Liver (tissue), 9 donors: ENCODE results near the gene ZCCHC8. TPM values are rescaled to one million over a fixed set of nuclear protein-coding genes. Genes with fewer than 3 reads are reported as not detected.

ENCODE experiments used
- DNase-seq: peaks from one replicate; pipeline ENCODE4 v3.0.0-alpha.2; 2017; ENCODE audit warnings: low spot score
- H3K27ac ChIP-seq, 2 donors: one replicate each; pipeline ENCODE4 v1.7.0; 2013; ENCODE audit warnings: inconsistent platforms in 2 of 2, low read length in 2 of 2, control low read depth in 1 of 2, low read depth in 1 of 2, mild to moderate bottlenecking in 1 of 2
- H3K27me3 ChIP-seq, 4 donors: one replicate each; pipeline versions ENCODE4 v1.6.1 to v1.7.0; 2013; ENCODE audit warnings: low read length in 3 of 4, inconsistent platforms in 1 of 4, mild to moderate bottlenecking in 1 of 4, moderate library complexity in 1 of 4; ENCODE audit not compliant: control insufficient read depth in 4 of 4, insufficient read depth in 4 of 4
- H3K36me3 ChIP-seq, 4 donors: one replicate each; pipeline versions ENCODE4 v1.6.1 to v1.7.0; 2013; ENCODE audit warnings: low read length in 3 of 4, mild to moderate bottlenecking in 3 of 4, low read depth in 1 of 4, moderate library complexity in 1 of 4; ENCODE audit not compliant: control insufficient read depth in 4 of 4, insufficient read depth in 3 of 4
- H3K4me1 ChIP-seq, 4 donors: one replicate each; pipeline versions ENCODE4 v1.6.1 to v1.7.0; 2013; ENCODE audit warnings: low read length in 3 of 4, mild to moderate bottlenecking in 3 of 4, moderate library complexity in 1 of 4; ENCODE audit not compliant: control insufficient read depth in 4 of 4, insufficient read depth in 4 of 4
- H3K4me3 ChIP-seq, 3 donors: one replicate each; pipeline versions ENCODE4 v1.6.1 to v1.7.0; 2013; ENCODE audit warnings: low read length in 3 of 3, control low read depth in 1 of 3, low read depth in 1 of 3, mild to moderate bottlenecking in 1 of 3
- H3K9ac ChIP-seq, 2 donors: one replicate each; pipeline ENCODE4 v1.7.0; 2013; ENCODE audit warnings: low read length in 2 of 2, mild to moderate bottlenecking in 2 of 2, moderate library complexity in 2 of 2, control low read depth in 1 of 2, low read depth in 1 of 2
- H3K9me3 ChIP-seq, 4 donors: one replicate each; pipeline versions ENCODE4 v1.6.1 to v1.7.0; 2013; ENCODE audit warnings: low read length in 3 of 4; ENCODE audit not compliant: control insufficient read depth in 4 of 4
- ATF3 ChIP-seq: IDR thresholded peaks from 2 replicates; pipeline ENCODE4 v1.6.1; 2016; ENCODE audit warnings: antibody characterized with exemption
- CTCF ChIP-seq: fragments of 150-350 bp; IDR thresholded peaks from 2 replicates; pipeline ENCODE4 v1.5.1; 2017; ENCODE audit warnings: improper control_type of control experiment, low read depth, low read length; ENCODE audit not compliant: missing input control
- EGR1 ChIP-seq, 2 donors: IDR thresholded peaks; 2 replicates each; pipeline ENCODE4 v1.6.1; 2016 to 2018; ENCODE audit warnings: antibody characterized with exemption in 2 of 2, low read depth in 2 of 2
- FOXA1 ChIP-seq: IDR thresholded peaks from 2 replicates; pipeline ENCODE4 v1.6.1; 2016; ENCODE audit warnings: antibody characterized with exemption
- GABPA ChIP-seq, 2 donors: IDR thresholded peaks in 1 of 2; conservative IDR thresholded peaks in 1 of 2; 2 replicates each; pipeline ENCODE4 v1.6.1; 2016; ENCODE audit warnings: antibody characterized with exemption in 2 of 2, mild to moderate bottlenecking in 1 of 2, moderate library complexity in 1 of 2
- HNF4A ChIP-seq, 2 donors: conservative IDR thresholded peaks; 2 replicates each; pipeline ENCODE4 v1.6.1; 2016; ENCODE audit warnings: antibody characterized with exemption in 2 of 2, mild to moderate bottlenecking in 2 of 2
- HNF4G ChIP-seq: IDR thresholded peaks from 2 replicates; pipeline ENCODE4 v1.6.1; 2016; ENCODE audit warnings: antibody characterized with exemption
- JUND ChIP-seq, 2 donors: IDR thresholded peaks; 2 replicates each; pipeline ENCODE4 v1.6.1; 2016; ENCODE audit warnings: antibody characterized with exemption in 2 of 2
- MAX ChIP-seq: IDR thresholded peaks from 2 replicates; pipeline ENCODE4 v1.6.1; 2016; ENCODE audit warnings: antibody characterized with exemption
- NR2F2 ChIP-seq: IDR thresholded peaks from 2 replicates; pipeline ENCODE4 v1.6.1; 2016; ENCODE audit warnings: antibody characterized with exemption
- RAD21 ChIP-seq, 2 donors: IDR thresholded peaks; 2 replicates each; pipeline ENCODE4 v1.6.1; 2016; ENCODE audit warnings: antibody characterized with exemption in 2 of 2, mild to moderate bottlenecking in 2 of 2
- RXRA ChIP-seq, 2 donors: IDR thresholded peaks; 2 replicates each; pipeline ENCODE4 v1.6.1; 2017 to 2018; ENCODE audit warnings: antibody characterized with exemption in 2 of 2, mild to moderate bottlenecking in 1 of 2
- SP1 ChIP-seq: IDR thresholded peaks from 2 replicates; pipeline ENCODE4 v1.6.1; 2018; ENCODE audit warnings: antibody characterized with exemption, mild to moderate bottlenecking
- TAF1 ChIP-seq: conservative IDR thresholded peaks from 2 replicates; pipeline ENCODE4 v1.6.1; 2016; ENCODE audit warnings: antibody characterized with exemption, mild to moderate bottlenecking
- YY1 ChIP-seq: IDR thresholded peaks from 2 replicates; pipeline ENCODE4 v1.6.1; 2016; ENCODE audit warnings: antibody characterized with exemption, mild to moderate bottlenecking
- ZBTB33 ChIP-seq: IDR thresholded peaks from 2 replicates; pipeline ENCODE4 v1.6.1; 2016; ENCODE audit warnings: antibody characterized with exemption
- WGBS: extraction: QIAGEN DNeasy Blood & Tissue Kit; methylation state at CpG from one replicate; pipeline ENCODE4 v1.1.7; 2013; 5-methylcytosine and 5-hydroxymethylcytosine counted together
- polyA plus RNA-seq, 2 donors: library from polyadenylated mRNA; stranded (reverse) in 1 of 2; unstranded in 1 of 2; fragments of 200-250 nt in 1 of 2; fragments of >200 nt in 1 of 2; fragmentation: Nextera tagmentation in 1 of 2; extraction: Ambion mirVana in 1 of 2; gene quantifications; one replicate each; pipeline versions ENCODE4 v1.2.1 to v1.2.3, GENCODE V29; 2013 to 2015
- total RNA-seq, 2 donors: library from RNA; depleted of rRNA; stranded (reverse); fragments of >200 nt; gene quantifications; one replicate each; pipeline ENCODE4 v1.2.3, GENCODE V29; 2014
- TF ChIP-seq, protein P1 (sequence below): IDR thresholded peaks from 2 replicates; pipeline ENCODE4 v1.6.1; 2016; ENCODE audit warnings: antibody characterized with exemption, mild to moderate bottlenecking
- donor health status: healthy.
- donor health status: healthy.
- donor health status: healthy.
- donor health status: healthy.
- donor health status: healthy.

The ZCCHC8 gene
- total and polyA plus RNA-seq, 4 donors, result 5.2 to 20.5 (median 12.9) TPM

- TF ChIP-seq HNF4A (conservative IDR thresholded peaks at IDR 0.05) (no peak), YY1 (no peak)
Measured at GRCh38 chr12:122519418-122519817, 18.7 kb upstream of the ZCCHC8 start (continued).

GRCh38 chr12:122518908-122519307, 18.2 kb upstream of the ZCCHC8 start:
- Histone ChIP-seq H3K4me1 (peaks cover 0 to 17% (median 9%) of the 10 kb centered on the region in 4 donors), H3K27ac (no peak overlapping the region), H3K36me3 (peaks cover 15 to 78% (median 72%) of the 10 kb centered on the region in 4 donors), H3K4me3 (no peak overlapping the region), H3K27me3 (no peaks in the 10 kb centered on the region), H3K9ac (no peak overlapping the region), H3K9me3 (no peaks in the 10 kb centered on the region)
- WGBS, result 90% methylated on average over 1 of the region's 1 CpG
- TF ChIP-seq FOXA1 (no peak), RAD21 (IDR thresholded peaks at IDR 0.05) (no peak), GABPA (IDR thresholded peaks at IDR 0.05 in 1 of 2, conservative IDR thresholded peaks at IDR 0.05 in 1 of 2) (no peak), CTCF (no peak), NR2F2 (no peak), RXRA (IDR thresholded peaks at IDR 0.05) (no peak), SP1 (no peak), ATF3 (no peak)
- TF ChIP-seq, protein P1, sequence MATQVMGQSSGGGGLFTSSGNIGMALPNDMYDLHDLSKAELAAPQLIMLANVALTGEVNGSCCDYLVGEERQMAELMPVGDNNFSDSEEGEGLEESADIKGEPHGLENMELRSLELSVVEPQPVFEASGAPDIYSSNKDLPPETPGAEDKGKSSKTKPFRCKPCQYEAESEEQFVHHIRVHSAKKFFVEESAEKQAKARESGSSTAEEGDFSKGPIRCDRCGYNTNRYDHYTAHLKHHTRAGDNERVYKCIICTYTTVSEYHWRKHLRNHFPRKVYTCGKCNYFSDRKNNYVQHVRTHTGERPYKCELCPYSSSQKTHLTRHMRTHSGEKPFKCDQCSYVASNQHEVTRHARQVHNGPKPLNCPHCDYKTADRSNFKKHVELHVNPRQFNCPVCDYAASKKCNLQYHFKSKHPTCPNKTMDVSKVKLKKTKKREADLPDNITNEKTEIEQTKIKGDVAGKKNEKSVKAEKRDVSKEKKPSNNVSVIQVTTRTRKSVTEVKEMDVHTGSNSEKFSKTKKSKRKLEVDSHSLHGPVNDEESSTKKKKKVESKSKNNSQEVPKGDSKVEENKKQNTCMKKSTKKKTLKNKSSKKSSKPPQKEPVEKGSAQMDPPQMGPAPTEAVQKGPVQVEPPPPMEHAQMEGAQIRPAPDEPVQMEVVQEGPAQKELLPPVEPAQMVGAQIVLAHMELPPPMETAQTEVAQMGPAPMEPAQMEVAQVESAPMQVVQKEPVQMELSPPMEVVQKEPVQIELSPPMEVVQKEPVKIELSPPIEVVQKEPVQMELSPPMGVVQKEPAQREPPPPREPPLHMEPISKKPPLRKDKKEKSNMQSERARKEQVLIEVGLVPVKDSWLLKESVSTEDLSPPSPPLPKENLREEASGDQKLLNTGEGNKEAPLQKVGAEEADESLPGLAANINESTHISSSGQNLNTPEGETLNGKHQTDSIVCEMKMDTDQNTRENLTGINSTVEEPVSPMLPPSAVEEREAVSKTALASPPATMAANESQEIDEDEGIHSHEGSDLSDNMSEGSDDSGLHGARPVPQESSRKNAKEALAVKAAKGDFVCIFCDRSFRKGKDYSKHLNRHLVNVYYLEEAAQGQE, result no peak
- no peak for DNase-seq

DNA sequence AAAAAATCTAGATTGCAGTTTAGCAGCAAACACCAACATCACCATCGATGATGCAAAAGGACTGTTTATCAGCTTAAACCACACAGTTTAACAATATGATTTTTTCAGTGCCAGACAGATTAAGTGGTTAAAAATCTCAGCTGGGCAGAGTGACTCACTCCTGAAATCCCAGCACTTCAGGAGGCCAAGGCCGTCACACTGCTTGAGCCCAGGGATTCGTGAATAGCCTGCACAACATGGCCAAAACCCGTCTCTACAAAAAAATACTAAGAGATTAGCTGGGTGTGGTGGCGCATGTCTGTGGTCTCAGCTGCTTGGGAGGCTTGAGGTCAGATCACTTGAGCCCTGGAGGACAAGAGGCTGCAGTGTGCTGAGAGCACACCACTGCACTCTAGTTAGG, 17.1 kb upstream of the ZCCHC8 start:
- DNase-seq, result no peak
- Histone ChIP-seq H3K36me3 (peaks cover 18 to 86% (median 80%) of the 10 kb centered on the region in 4 donors), H3K4me1 (peaks cover 0 to 8% (median 2%) of the 10 kb centered on the region in 4 donors), H3K9ac (no peak overlapping the region), H3K4me3 (no peak overlapping the region), H3K27me3 (no peaks in the 10 kb centered on the region), H3K27ac (no peak overlapping the region), H3K9me3 (no peaks in the 10 kb centered on the region)
- WGBS, result 84% methylated on average over 5 of the region's 5 CpGs
- TF ChIP-seq RAD21 (IDR thresholded peaks at IDR 0.05) (no peak), MAX (no peak), ZBTB33 (no peak), TAF1 (no peak), HNF4A (conservative IDR thresholded peaks at IDR 0.05) (no peak), YY1 (no peak), NR2F2 (no peak), ATF3 (no peak), FOXA1 (no peak), GABPA (IDR thresholded peaks at IDR 0.05 in 1 of 2, conservative IDR thresholded peaks at IDR 0.05 in 1 of 2) (no peak), SP1 (no peak), HNF4G (no peak), JUND (IDR thresholded peaks at IDR 0.05) (no peak), EGR1 (IDR thresholded peaks at IDR 0.05; ENCODE audit: low read depth in 2 of 2) (no peak), RXRA (IDR thresholded peaks at IDR 0.05) (no peak)
- TF ChIP-seq, protein P1, result no peak
